ENCODE data around the gene SRGAP1.

SRGAP1 gene

DNA sequence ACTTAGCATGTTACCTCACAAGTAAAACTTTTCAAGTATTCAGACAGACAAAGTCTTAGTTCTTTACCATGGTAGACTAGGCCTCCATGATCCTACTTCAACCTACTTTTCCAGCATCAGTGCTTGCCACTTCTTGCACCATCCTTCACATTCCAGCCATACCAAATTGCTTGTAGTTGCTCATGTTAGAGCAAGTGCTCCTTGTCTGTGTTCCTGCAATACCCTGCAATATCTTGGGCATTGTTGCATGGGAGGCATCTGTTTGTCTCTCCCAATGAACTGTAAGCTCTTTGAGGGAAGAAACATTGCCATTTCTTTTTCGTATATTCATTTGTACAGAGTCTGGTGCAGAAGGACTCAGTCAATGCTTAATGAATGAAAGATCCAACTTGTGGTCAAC is 78.0 kb downstream of the SRGAP1 start:
- H3K36me3 ChIP-seq (ENCODE audit: control insufficient read depth in 1 of 2, insufficient read depth in 2 of 2, low read length in 2 of 2), result peaks cover 0 to 4% of the 10 kb centered on the region in 2 donors
- H3K4me3 ChIP-seq (ENCODE audit: low read depth in 1 of 2, low read length in 2 of 2), result no peak overlapping the region
- no peaks in the 10 kb centered on the region for H3K9me3 ChIP-seq (ENCODE audit: control insufficient read depth in 1 of 2, low read length in 2 of 2)
- H3K27ac ChIP-seq (ENCODE audit: low read length), result no peak overlapping the region
- no peaks in the 10 kb centered on the region for H3K27me3 ChIP-seq (ENCODE audit: low read depth, low read length)
- peaks cover 14% of the 10 kb centered on the region in 2 donors for H3K4me1 ChIP-seq (ENCODE audit: control insufficient read depth in 1 of 2, insufficient read depth in 2 of 2, low read length in 2 of 2)

DNA sequence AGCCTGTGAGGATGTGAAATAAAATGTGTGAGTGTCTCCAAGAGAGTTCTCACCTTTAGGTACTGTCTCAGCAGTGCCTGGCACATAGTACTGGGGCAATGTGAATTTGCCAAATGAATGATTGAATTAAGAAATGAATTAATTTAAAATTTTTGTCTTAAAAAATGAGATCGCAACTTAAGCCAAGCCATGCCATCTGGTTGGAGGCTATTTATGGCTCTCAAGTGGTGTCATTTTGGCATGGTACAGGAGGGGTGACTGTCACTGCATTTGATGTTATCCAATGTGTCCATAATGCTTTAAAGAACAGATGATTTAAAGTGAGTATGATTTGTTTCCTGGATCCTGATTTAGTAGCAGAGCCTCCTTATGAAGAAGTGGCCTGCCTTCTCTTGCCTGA is 80.3 kb downstream of the SRGAP1 start:
- H3K27ac ChIP-seq (ENCODE audit: low read length), result no peak overlapping the region
- no peaks in the 10 kb centered on the region for H3K9me3 ChIP-seq (ENCODE audit: control insufficient read depth in 1 of 2, low read length in 2 of 2)
- H3K27me3 ChIP-seq (ENCODE audit: low read depth, low read length), result no peaks in the 10 kb centered on the region
- H3K4me3 ChIP-seq (ENCODE audit: low read depth in 1 of 2, low read length in 2 of 2), result no peak overlapping the region
- H3K36me3 ChIP-seq (ENCODE audit: control insufficient read depth in 1 of 2, insufficient read depth in 2 of 2, low read length in 2 of 2), result no peaks in the 10 kb centered on the region
- H3K4me1 ChIP-seq (ENCODE audit: control insufficient read depth in 1 of 2, insufficient read depth in 2 of 2, low read length in 2 of 2), result no peaks in the 10 kb centered on the region

- H3K4me1 ChIP-seq (ENCODE audit: control insufficient read depth in 1 of 2, insufficient read depth in 2 of 2, low read length in 2 of 2), result no peaks in the 10 kb centered on the region
- H3K4me3 ChIP-seq (ENCODE audit: low read depth in 1 of 2, low read length in 2 of 2), result no peak overlapping the region
- H3K9me3 ChIP-seq (ENCODE audit: control insufficient read depth in 1 of 2, low read length in 2 of 2), result no peaks in the 10 kb centered on the region
- H3K27ac ChIP-seq (ENCODE audit: low read length), result no peak overlapping the region
- no peaks in the 10 kb centered on the region for H3K36me3 ChIP-seq (ENCODE audit: control insufficient read depth in 1 of 2, insufficient read depth in 2 of 2, low read length in 2 of 2)
- no peaks in the 10 kb centered on the region for H3K27me3 ChIP-seq (ENCODE audit: low read depth, low read length)
Measured at GRCh38 chr12:63927511-63927910, 83.0 kb downstream of the SRGAP1 start.

DNA sequence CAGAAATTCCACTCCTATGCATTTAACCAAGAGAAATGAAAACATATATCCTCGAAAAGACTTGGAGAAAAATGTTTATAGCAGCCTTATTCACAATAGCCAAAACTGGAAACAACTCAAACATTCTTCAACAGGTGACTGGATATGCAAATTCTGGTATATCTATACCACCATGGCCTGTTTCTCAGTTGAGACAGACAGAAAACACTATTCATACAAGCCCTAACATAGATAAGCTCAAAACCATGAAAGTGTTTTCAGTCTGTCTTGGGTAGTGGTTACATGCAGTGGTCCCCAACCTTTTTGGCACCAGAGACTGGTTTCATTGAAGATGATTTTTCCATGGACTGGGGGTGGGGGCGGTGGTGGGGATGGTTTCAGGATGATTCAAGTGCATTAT is 83.8 kb downstream of the SRGAP1 start:
- Histone ChIP-seq H3K4me1 (ENCODE audit: control insufficient read depth in 1 of 2, insufficient read depth in 2 of 2, low read length in 2 of 2) (no peaks in the 10 kb centered on the region), H3K4me3 (ENCODE audit: low read depth in 1 of 2, low read length in 2 of 2) (no peak overlapping the region), H3K27ac (ENCODE audit: low read length) (no peak overlapping the region), H3K36me3 (ENCODE audit: control insufficient read depth in 1 of 2, insufficient read depth in 2 of 2, low read length in 2 of 2) (no peaks in the 10 kb centered on the region), H3K9me3 (ENCODE audit: control insufficient read depth in 1 of 2, low read length in 2 of 2) (no peaks in the 10 kb centered on the region), H3K27me3 (ENCODE audit: low read depth, low read length) (no peaks in the 10 kb centered on the region)

DNA sequence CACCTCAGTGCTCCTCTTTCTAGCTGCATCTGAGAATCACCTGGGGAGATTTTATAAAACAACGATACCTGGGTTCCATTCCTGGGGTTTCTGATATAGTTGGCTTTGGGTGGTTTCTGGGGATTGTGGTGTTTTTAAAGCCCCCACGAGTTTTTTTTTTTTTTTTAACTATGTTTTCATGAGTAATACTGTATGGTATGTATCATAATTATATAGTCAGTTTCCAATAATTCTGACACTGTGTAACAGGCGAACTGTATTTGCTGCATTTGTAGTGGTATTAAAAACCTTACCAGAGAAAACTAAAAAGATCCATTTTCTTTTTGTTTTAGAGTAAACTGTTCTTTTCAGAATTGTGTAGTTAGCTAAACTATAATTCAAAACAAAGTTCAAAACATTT is 84.9 kb downstream of the SRGAP1 start:
- no peaks in the 10 kb centered on the region for H3K4me1 ChIP-seq (ENCODE audit: control insufficient read depth in 1 of 2, insufficient read depth in 2 of 2, low read length in 2 of 2)
- no peaks in the 10 kb centered on the region for H3K36me3 ChIP-seq (ENCODE audit: control insufficient read depth in 1 of 2, insufficient read depth in 2 of 2, low read length in 2 of 2)
- no peak overlapping the region for H3K27ac ChIP-seq (ENCODE audit: low read length)
- no peak overlapping the region for H3K4me3 ChIP-seq (ENCODE audit: low read depth in 1 of 2, low read length in 2 of 2)
- H3K27me3 ChIP-seq (ENCODE audit: low read depth, low read length), result no peaks in the 10 kb centered on the region
- H3K9me3 ChIP-seq (ENCODE audit: control insufficient read depth in 1 of 2, low read length in 2 of 2), result no peaks in the 10 kb centered on the region

DNA sequence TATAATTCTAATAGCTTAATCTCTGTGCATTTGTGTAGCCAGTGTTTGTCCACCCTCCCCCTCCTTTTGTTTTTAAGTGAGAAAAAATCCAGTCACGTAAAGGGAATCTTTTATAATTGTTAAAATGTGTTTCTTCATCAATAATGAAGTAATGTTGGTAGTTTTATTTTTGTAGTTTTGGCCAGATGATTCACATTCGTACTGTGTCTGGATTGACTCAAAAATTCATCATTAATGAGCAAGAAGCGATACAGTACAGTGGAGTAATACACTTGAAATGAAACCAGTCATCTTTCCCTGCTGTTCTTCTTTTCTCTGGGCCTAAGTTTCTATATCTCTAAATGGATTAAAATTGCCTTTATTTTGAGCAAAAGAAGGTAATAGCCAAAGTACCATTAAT is 86.5 kb downstream of the SRGAP1 start:
- H3K36me3 ChIP-seq (ENCODE audit: control insufficient read depth in 1 of 2, insufficient read depth in 2 of 2, low read length in 2 of 2), result no peaks in the 10 kb centered on the region
- no peak overlapping the region for H3K27ac ChIP-seq (ENCODE audit: low read length)
- H3K4me3 ChIP-seq (ENCODE audit: low read depth in 1 of 2, low read length in 2 of 2), result no peak overlapping the region
- no peaks in the 10 kb centered on the region for H3K4me1 ChIP-seq (ENCODE audit: control insufficient read depth in 1 of 2, insufficient read depth in 2 of 2, low read length in 2 of 2)
- no peaks in the 10 kb centered on the region for H3K27me3 ChIP-seq (ENCODE audit: low read depth, low read length)
- H3K9me3 ChIP-seq (ENCODE audit: control insufficient read depth in 1 of 2, low read length in 2 of 2), result no peaks in the 10 kb centered on the region

DNA sequence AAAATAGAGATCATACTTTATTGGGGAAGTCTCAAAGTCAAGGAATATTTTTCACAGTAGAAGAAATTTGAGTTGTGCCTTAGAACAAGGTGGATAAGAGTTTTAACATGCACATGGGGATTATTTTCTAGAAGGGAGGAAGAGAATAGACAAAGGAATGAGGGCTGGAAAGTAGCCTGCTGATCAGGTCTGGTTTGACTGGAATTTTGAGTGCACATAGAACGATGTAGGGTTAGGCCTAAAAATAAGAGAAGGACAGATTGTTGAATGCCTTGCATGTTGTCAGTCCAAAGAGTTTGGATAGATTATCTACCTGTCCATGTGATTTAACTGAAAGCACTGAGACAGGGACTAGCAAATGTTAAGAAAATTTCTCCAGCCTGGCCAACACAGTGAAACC is 87.2 kb downstream of the SRGAP1 start:
- no peaks in the 10 kb centered on the region for H3K9me3 ChIP-seq (ENCODE audit: control insufficient read depth in 1 of 2, low read length in 2 of 2)
- H3K27me3 ChIP-seq (ENCODE audit: low read depth, low read length), result no peaks in the 10 kb centered on the region
- no peaks in the 10 kb centered on the region for H3K4me1 ChIP-seq (ENCODE audit: control insufficient read depth in 1 of 2, insufficient read depth in 2 of 2, low read length in 2 of 2)
- no peaks in the 10 kb centered on the region for H3K36me3 ChIP-seq (ENCODE audit: control insufficient read depth in 1 of 2, insufficient read depth in 2 of 2, low read length in 2 of 2)
- H3K4me3 ChIP-seq (ENCODE audit: low read depth in 1 of 2, low read length in 2 of 2), result no peak overlapping the region
- no peak overlapping the region for H3K27ac ChIP-seq (ENCODE audit: low read length)

- Histone ChIP-seq H3K27ac (ENCODE audit: low read length) (no peak overlapping the region), H3K4me1 (ENCODE audit: control insufficient read depth in 1 of 2, insufficient read depth in 2 of 2, low read length in 2 of 2) (no peaks in the 10 kb centered on the region), H3K27me3 (ENCODE audit: low read depth, low read length) (no peaks in the 10 kb centered on the region), H3K36me3 (ENCODE audit: control insufficient read depth in 1 of 2, insufficient read depth in 2 of 2, low read length in 2 of 2) (peaks cover 0 to 4% of the 10 kb centered on the region in 2 donors), H3K9me3 (ENCODE audit: control insufficient read depth in 1 of 2, low read length in 2 of 2) (no peaks in the 10 kb centered on the region), H3K4me3 (ENCODE audit: low read depth in 1 of 2, low read length in 2 of 2) (no peak overlapping the region)
Measured at GRCh38 chr12:63934936-63935335, 90.4 kb downstream of the SRGAP1 start.

DNA sequence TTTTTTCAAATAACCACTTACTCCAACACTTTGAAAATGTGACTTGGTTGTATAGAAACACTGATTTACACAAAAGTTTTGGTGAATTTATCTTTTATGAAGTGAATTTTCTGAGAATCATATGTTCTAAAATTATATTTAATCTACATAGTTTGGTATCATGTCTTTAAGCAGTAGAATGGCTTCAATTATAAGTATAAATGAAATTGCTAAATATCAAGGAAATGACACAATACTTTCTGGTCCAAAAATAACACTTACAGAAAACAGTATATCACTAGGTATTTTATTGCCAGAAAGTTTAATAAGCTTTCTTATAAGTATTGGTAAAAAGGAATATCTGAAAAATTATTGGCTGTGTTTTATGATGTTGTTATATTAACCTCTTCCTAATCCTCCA is 90.9 kb downstream of the SRGAP1 start:
- Histone ChIP-seq H3K36me3 (ENCODE audit: control insufficient read depth in 1 of 2, insufficient read depth in 2 of 2, low read length in 2 of 2) (peaks cover 0 to 4% of the 10 kb centered on the region in 2 donors), H3K4me3 (ENCODE audit: low read depth in 1 of 2, low read length in 2 of 2) (no peak overlapping the region), H3K4me1 (ENCODE audit: control insufficient read depth in 1 of 2, insufficient read depth in 2 of 2, low read length in 2 of 2) (no peaks in the 10 kb centered on the region), H3K27ac (ENCODE audit: low read length) (no peak overlapping the region), H3K9me3 (ENCODE audit: control insufficient read depth in 1 of 2, low read length in 2 of 2) (no peaks in the 10 kb centered on the region), H3K27me3 (ENCODE audit: low read depth, low read length) (no peaks in the 10 kb centered on the region)

DNA sequence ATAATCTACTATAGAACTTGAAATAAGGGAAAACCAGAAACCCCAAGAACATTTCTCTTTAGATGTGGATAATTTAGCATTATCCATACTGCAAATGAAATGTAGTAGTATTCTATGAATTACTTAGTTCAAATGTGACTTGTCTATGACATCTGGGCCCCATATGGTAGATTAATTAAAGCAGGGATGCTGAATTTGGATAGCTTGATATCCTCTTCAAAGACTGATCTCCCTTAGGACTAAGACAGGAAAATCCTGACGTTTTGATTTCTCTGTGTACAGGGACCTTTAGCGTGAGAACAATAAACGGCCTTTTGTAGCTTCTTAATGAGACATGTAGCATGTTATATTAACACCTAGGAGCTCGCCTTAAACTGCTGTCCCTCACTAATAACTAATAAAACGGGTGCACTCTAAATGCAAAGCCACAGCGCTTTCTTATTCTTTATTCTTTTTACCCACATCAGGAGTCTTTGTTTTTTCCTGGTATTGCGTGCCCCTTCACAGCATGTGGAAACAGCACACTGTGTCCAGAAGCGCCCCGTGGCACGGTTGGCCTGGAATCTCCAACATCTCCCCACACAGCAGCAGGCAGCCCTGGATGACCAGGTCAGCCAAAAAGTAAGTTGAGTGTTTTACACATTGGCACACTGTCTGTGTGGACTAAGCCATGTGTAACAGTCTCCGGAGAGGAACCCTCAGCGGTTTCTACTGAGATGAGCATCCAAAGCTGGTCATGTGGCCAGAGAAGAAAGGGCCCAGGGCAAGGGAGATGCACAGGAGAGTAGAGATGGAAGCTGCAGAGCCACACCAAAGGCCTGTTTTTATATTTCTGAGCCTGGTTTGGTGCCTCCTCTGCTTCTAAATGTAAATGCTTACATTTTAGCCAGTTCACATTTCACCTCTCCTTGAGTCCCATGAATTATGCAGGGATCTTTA is 93.1 kb downstream of the SRGAP1 start:
- Histone ChIP-seq H3K9me3 (ENCODE audit: control insufficient read depth in 1 of 2, low read length in 2 of 2) (no peaks in the 10 kb centered on the region), H3K4me1 (ENCODE audit: control insufficient read depth in 1 of 2, insufficient read depth in 2 of 2, low read length in 2 of 2) (peaks cover 0 to 5% of the 10 kb centered on the region in 2 donors), H3K27ac (ENCODE audit: low read length) (no peak overlapping the region), H3K36me3 (ENCODE audit: control insufficient read depth in 1 of 2, insufficient read depth in 2 of 2, low read length in 2 of 2) (peaks cover 0 to 4% of the 10 kb centered on the region in 2 donors), H3K4me3 (ENCODE audit: low read depth in 1 of 2, low read length in 2 of 2) (no peak overlapping the region), H3K27me3 (ENCODE audit: low read depth, low read length) (no peaks in the 10 kb centered on the region)

GRCh38 chr12:63940310-63941005 is 96.0 kb downstream of the SRGAP1 start:
- Histone ChIP-seq H3K4me1 (ENCODE audit: control insufficient read depth in 1 of 2, insufficient read depth in 2 of 2, low read length in 2 of 2) (peaks cover 0 to 5% of the 10 kb centered on the region in 2 donors), H3K27me3 (ENCODE audit: low read depth, low read length) (no peaks in the 10 kb centered on the region), H3K36me3 (ENCODE audit: control insufficient read depth in 1 of 2, insufficient read depth in 2 of 2, low read length in 2 of 2) (peaks cover 0 to 4% of the 10 kb centered on the region in 2 donors), H3K27ac (ENCODE audit: low read length) (no peak overlapping the region), H3K9me3 (ENCODE audit: control insufficient read depth in 1 of 2, low read length in 2 of 2) (no peaks in the 10 kb centered on the region), H3K4me3 (ENCODE audit: low read depth in 1 of 2, low read length in 2 of 2) (no peak overlapping the region)
